GM21423 (cell line): ENCODE measurements around the gene SVOP.

ENCODE experiments used
- ATAC-seq: cut with Tn5 transposase; IDR thresholded peaks from one replicate; pipeline ENCODE4 v1.9.1; 2021; ENCODE audit warnings: mild to moderate bottlenecking, moderate library complexity; ENCODE audit not compliant: unreplicated experiment

Gene SVOP

GRCh38 chr12:108980831-108981618 lies 39.8 kb downstream of the SVOP start:
- ATAC-seq = no peak

GRCh38 chr12:108977360-108977759 lies 43.5 kb downstream of the SVOP start:
- ATAC-seq = no peak

DNA sequence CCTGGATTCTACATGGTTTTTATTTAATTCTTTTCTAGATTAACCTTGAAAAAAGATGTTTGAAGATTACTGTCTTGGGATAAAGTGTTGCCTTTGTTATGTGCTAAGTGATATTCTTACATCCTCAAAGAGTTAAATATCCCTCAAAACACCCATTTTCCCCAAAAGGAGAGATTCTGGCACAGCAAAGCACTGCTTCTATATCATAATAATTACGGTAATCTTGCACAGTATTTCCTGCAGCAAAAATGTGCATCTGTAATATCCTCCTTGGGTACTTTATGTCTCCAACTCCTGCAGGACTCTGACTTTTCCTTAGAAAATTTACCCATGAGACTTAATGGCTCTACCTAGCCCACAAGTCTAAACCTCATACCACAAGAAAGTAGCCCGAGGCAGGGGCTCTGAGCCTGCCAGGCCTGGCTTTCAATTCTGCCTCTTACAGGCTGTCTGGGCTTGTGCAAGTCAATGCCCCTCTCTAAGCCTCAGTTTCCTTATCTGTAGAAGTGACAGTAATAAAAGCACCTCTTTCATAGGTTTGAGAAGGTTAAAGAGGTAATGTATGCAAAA lies 45.8 kb downstream of the SVOP start:
- no peak for ATAC-seq

DNA sequence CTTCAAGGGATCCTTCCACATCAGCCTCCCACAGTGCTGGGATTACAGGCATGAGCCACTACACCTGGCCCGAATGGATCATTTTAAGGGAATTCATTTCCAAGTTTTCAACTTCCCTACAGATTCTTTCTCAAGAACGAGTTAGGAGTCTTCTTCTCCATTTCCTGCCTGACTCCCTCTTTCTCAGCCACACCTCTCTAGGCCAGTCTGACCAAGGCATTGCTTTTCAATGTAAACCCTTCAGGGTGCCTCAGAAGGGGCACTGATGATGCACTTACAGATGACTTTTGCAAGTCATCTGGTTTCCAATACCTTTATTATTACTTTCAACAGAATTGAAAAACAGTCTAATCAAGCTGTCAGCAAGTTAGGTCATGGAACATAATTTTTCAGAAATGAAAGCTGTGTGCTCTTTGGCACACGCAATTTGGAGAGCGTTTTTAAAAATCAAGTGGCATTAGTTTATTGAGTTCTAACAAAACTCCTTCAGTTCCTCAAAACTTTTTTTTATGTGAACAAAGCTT lies 47.2 kb downstream of the SVOP start:
- ATAC-seq = no peak

DNA sequence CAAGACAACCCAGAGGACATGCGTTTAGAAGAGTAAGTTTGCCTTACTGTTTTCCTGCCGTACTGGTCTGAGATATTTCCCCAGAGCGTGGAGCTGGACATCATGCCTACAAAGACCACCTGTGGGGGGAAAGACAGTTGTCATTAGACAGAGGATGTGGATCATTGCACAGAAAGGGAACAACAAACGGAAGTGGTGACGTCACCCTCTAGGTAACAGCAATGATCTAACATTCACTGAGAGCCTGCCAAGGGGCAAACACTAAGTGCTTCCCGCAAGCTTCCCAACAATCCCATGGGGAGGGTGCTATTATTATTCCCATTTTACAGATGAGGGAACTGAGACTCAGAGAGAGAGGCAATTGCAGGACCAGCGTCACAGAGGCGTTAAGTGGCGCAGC lies 48.5 kb downstream of the SVOP start:
- ATAC-seq = no peak

DNA sequence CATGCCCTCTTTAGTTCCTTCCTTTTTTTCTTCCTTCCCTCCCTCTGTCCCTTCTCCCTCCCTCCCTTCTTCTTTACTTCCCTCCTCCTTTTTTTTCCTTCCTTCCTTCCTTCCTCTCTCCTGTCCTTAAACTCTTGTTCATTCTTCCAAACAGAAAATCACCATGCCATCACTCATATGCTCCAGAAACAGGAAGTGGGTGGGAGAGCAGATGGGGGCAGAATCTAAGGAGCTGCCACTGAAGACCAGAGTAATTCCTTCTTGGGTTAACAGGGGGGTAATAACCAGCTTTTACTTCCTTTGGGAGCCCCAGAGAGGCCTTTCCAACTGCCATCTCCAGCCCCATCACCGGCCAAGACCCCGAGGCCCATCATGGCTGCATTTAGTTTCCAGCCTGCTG lies 51.2 kb downstream of the SVOP start:
- no peak for ATAC-seq

- ATAC-seq = no peak
Measured at GRCh38 chr12:108967869-108968540, 52.9 kb downstream of the SVOP start.

DNA sequence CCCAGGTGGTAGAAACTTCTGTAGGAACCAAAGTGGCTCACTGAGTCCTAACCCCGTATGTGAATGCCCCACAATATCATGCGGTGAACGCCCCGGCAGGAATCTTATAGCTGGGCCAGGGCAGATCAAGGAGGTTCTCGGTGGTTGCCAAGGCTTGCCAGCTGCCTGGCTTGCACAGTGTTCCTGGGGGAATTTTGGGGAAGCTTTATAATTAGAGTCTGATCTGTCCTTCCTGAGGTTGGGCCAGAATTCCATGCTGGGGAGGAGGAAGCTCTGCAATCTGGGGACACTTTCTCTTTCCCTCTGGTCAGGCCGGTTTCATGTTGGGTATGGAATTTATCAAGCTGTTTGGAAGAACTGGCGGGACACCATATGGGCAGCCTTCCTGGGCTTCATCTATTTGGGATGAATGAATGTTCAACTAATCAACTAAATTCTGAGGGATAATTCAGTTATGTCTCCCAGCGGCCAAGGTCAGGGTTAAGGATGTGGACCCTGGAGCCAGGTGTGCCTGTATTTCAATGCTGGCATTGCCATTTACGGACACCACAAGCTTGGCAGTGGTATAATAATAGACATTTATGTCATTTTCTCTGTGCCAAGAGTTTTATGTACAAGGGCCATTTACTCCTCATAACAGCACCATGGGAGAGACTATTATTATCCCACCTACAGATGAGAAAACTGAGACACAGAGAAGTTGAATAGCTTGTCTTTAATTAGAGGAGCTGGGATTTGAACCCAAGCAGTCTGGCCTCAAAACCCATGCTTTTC lies 54.3 kb downstream of the SVOP start:
- no peak for ATAC-seq

DNA sequence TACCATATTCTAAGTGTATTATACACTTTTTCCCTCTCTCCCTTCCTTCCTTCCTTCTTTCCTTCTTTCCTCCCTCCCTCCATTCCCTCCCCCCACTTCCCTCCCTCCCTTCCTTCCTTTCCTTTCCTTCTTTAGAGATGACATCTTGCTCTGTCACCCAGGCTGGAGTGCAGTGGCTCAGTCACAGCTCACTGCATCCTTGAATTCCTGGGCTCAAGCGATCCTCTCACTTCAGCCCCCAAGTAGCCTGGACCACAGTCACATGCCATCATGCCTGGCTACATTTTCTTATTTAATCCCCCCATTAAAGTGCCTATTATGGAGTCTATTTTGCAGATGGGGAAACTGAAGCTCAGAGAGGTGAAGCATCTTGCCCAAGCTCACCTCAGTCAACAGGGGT lies 55.0 kb downstream of the SVOP start:
- ATAC-seq = no peak

GRCh38 chr12:108964371-108965352 lies 56.2 kb downstream of the SVOP start:
- ATAC-seq = no peak

- no peak for ATAC-seq
Measured at GRCh38 chr12:108962256-108962655, 58.6 kb downstream of the SVOP start.

DNA sequence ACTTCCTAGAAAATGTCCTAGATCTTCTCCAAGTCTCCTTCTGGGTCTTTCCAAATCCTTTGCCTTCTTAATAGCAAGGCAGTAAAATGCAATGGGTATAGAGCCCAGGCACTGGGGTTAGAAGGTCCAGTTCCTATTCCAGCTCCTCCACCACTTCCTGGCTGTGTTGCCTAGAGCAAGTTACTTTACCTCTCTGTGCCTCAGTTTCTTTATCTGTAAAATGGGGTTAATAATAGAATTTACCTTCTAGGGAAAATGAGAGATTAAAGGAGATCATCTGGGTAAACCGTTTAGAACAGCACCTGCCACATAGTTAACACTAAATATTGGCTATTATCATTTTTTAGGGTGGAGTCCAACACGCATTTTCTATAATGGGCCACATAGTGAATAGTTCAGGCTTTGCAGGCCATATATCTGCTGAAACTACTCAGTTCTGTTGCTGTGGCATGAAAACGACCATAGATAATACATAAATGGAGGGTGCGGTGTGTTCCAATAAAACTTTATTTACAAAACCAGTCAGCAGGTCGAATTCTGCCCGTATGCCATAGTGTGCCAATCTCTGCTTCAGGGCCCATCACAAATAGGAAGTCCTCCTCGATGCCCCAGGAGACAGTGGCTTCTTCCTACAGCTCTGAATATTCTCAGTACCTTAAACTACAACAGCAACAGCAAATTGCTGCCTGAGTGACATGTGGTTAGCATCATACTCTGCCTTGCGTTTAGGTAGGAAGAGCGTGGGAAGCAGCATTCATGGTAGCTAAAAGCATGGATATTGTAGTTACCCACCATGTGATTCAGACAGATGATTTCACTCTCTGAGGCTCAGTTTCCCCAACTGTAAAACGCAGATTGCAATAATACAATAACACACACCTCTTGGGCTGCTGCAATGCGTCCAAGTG lies 60.9 kb downstream of the SVOP start:
- no peak for ATAC-seq

DNA sequence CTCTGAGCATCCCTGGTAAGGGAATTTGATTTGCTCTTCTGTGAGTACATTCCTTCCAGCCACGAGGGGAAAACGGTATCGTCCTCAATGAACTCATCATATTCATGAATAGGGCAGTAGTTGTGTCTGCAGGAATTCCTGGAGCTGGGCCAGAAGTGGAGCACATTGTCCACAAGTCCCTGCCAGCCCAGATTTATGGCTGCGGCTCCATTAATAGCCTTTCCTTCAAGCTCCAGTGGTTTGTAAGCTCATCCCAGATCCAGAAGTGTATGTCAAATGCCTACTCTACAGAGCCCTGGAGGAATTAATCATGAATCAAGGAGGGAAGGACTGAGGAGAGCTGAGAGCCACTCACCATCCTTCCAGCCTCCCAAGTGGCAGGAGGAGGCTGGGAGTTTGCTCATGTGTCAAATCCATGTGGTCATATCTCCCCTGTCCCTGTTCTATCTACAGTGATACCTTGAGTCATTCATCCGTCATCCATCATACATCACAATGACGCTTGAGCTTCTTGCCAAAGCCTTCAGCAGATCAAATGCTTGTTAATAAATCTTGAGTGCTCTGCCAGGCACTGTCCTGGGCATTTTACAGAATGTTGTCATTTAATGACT lies 65.5 kb downstream of the SVOP start:
- no peak for ATAC-seq

- ATAC-seq = no peak
Measured at GRCh38 chr12:108950991-108951739, 69.7 kb downstream of the SVOP start.

- no peak for ATAC-seq
Measured at GRCh38 chr12:108949976-108950375, 70.9 kb downstream of the SVOP start.

- no peak for ATAC-seq
Measured at GRCh38 chr12:108948367-108948766, 72.5 kb downstream of the SVOP start.

DNA sequence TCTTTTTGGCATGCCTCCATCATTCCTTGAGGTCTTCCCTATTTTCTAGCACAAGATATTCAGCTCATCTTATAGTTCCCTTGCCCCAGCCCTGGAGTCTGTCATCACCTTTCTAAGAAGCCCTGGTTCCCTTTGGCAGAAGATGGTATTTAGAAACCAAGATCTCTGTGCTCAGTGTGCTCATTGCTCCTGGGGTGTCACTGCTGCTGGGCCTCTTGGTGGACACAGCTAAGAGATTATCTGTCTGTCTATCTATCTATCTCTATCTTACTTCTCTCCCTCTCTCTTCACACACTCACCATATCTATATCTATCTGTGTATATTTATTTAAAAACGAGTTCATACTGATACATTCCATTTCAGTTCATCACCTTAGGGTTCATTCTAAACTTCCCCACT lies 73.8 kb downstream of the SVOP start:
- no peak for ATAC-seq

- ATAC-seq = no peak
Measured at GRCh38 chr12:108940138-108940537, 80.7 kb downstream of the SVOP start.
